Measurements from ENCODE around the gene TERC. TPM values are rescaled to one million over a fixed set of nuclear protein-coding genes. Genes with fewer than 3 reads are reported as not detected.
A peak's percentile ranks its signal among the peaks of the same experiment; 100 is the strongest.

Gene TERC
- polyA plus RNA-seq, 1 donor from 2014 or later: not detected

DNA sequence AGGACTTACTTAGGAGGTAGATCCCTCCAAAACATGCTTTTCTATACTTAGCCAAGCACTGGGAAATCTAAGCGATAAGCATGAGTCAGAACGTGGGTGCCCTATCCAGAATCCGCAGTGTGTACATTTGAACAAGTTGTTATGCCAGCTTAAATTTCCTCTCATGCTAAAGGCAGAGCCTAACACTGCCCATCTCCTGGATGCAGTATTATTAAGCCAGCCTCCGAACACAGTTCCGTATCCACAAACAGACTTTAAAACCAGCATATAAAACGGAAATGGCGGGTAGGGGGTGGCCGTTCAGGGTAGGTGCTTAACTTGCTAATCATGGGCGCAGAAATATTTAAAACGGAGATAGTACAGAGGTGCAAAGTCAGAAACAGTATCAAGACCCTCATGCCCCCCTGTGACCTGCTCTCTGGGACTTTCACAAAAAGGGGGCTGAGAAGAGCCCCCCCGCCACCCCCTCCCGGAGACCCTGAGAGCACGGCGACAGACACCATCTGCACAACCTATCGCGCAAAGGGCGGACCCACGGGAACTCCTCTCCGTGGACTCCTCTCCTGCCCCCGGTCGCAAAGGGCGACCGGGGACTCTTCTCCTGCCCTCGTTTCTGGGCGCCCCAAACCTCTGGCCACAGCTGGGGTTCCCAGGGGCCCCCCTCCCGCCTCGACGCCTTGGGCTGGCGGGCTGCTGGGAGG is 46.9 kb upstream of the TERC start:
- TF ChIP-seq SMC3 (conservative IDR thresholded peaks at IDR 0.05; ENCODE audit: poor library complexity) (no peak), EP300 (conservative IDR thresholded peaks at IDR 0.05; ENCODE audit: poor library complexity, severe bottlenecking) (no peak), MXI1 (conservative IDR thresholded peaks at IDR 0.05; ENCODE audit: poor library complexity, severe bottlenecking) (no peak), TAF1 (IDR thresholded peaks at IDR 0.05; ENCODE audit: low read depth) (no peak), RAD21 (conservative IDR thresholded peaks at IDR 0.05) (no peak), POLR2AphosphoS5 (IDR thresholded peaks at IDR 0.05) (no peak), EZH2 (IDR thresholded peaks at IDR 0.05; ENCODE audit: borderline replicate concordance, insufficient read depth, low read length, poor library complexity, severe bottlenecking) (no peak)
- TF ChIP-seq, protein P1, sequence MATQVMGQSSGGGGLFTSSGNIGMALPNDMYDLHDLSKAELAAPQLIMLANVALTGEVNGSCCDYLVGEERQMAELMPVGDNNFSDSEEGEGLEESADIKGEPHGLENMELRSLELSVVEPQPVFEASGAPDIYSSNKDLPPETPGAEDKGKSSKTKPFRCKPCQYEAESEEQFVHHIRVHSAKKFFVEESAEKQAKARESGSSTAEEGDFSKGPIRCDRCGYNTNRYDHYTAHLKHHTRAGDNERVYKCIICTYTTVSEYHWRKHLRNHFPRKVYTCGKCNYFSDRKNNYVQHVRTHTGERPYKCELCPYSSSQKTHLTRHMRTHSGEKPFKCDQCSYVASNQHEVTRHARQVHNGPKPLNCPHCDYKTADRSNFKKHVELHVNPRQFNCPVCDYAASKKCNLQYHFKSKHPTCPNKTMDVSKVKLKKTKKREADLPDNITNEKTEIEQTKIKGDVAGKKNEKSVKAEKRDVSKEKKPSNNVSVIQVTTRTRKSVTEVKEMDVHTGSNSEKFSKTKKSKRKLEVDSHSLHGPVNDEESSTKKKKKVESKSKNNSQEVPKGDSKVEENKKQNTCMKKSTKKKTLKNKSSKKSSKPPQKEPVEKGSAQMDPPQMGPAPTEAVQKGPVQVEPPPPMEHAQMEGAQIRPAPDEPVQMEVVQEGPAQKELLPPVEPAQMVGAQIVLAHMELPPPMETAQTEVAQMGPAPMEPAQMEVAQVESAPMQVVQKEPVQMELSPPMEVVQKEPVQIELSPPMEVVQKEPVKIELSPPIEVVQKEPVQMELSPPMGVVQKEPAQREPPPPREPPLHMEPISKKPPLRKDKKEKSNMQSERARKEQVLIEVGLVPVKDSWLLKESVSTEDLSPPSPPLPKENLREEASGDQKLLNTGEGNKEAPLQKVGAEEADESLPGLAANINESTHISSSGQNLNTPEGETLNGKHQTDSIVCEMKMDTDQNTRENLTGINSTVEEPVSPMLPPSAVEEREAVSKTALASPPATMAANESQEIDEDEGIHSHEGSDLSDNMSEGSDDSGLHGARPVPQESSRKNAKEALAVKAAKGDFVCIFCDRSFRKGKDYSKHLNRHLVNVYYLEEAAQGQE (IDR thresholded peaks at IDR 0.05; ENCODE audit: borderline replicate concordance): no peak
- TF ChIP-seq, protein P2, sequence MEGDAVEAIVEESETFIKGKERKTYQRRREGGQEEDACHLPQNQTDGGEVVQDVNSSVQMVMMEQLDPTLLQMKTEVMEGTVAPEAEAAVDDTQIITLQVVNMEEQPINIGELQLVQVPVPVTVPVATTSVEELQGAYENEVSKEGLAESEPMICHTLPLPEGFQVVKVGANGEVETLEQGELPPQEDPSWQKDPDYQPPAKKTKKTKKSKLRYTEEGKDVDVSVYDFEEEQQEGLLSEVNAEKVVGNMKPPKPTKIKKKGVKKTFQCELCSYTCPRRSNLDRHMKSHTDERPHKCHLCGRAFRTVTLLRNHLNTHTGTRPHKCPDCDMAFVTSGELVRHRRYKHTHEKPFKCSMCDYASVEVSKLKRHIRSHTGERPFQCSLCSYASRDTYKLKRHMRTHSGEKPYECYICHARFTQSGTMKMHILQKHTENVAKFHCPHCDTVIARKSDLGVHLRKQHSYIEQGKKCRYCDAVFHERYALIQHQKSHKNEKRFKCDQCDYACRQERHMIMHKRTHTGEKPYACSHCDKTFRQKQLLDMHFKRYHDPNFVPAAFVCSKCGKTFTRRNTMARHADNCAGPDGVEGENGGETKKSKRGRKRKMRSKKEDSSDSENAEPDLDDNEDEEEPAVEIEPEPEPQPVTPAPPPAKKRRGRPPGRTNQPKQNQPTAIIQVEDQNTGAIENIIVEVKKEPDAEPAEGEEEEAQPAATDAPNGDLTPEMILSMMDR (IDR thresholded peaks at IDR 0.05; ENCODE audit: poor library complexity, severe bottlenecking): no peak
- Histone ChIP-seq H3K79me2 (replicated peaks; ENCODE audit: insufficient read depth, low read length) (no peaks in the 10 kb centered on the region), H3K9me2 (ENCODE audit: insufficient read depth, low read length) (no peaks in the 10 kb centered on the region), H2AFZ (ENCODE audit: low read depth, low read length) (no peak overlapping the region), H3K4me2 (ENCODE audit: low read length) (no peak overlapping the region), H3K4me3 (ENCODE audit: low read length) (peak overlapping the region; percentile 64), H3K27me3 (ENCODE audit: insufficient read depth, low read depth, low read length) (no peaks in the 10 kb centered on the region), H3K9ac (ENCODE audit: low read length) (peak overlapping the region; percentile 55), H4K20me1 (ENCODE audit: insufficient read depth) (no peaks in the 10 kb centered on the region), H3F3A (ENCODE audit: insufficient read depth, low read length, poor library complexity, severe bottlenecking) (no peaks in the 10 kb centered on the region), H3K27ac (ENCODE audit: low read length) (no peak overlapping the region), H3K36me3 (ENCODE audit: insufficient read depth, low read length) (no peaks in the 10 kb centered on the region), H3K9me3 (ENCODE audit: low read length) (no peaks in the 10 kb centered on the region)

DNA sequence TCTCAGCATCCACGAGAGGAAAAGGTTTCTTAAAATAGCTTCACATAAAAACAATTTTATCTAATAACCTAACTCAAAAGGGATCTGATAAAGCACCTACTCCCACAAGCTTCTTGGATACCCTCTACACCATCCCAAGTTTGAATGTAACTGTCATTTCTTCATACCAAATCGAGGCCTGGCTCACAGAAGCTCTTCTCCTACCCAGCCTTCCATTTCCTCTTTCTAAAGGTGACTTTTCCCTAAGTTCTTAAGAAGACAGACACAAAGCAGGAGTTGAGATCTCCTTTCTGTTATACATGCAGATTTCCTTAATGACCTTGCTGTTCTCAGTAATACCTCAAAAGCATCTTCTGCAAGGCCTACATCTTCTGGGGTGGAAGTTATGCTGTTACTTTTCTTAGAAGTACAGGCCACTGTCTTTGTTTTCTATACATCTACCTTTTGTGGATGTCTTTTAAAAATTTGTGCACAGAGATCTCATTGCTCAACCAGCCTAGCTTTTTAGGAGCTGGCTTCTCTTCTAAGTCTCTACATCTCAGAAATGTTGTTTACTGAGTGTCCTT is 44.5 kb upstream of the TERC start:
- Histone ChIP-seq H3K4me2 (ENCODE audit: low read length) (no peak overlapping the region), H3K9me2 (ENCODE audit: insufficient read depth, low read length) (no peaks in the 10 kb centered on the region), H3K9ac (ENCODE audit: low read length) (no peak overlapping the region), H3K4me3 (ENCODE audit: low read length) (no peak overlapping the region), H3F3A (ENCODE audit: insufficient read depth, low read length, poor library complexity, severe bottlenecking) (no peaks in the 10 kb centered on the region), H3K36me3 (ENCODE audit: insufficient read depth, low read length) (no peaks in the 10 kb centered on the region), H2AFZ (ENCODE audit: low read depth, low read length) (no peak overlapping the region), H3K27ac (ENCODE audit: low read length) (no peak overlapping the region), H4K20me1 (ENCODE audit: insufficient read depth) (no peaks in the 10 kb centered on the region), H3K9me3 (ENCODE audit: low read length) (no peaks in the 10 kb centered on the region), H3K79me2 (replicated peaks; ENCODE audit: insufficient read depth, low read length) (no peaks in the 10 kb centered on the region), H3K27me3 (ENCODE audit: insufficient read depth, low read depth, low read length) (no peaks in the 10 kb centered on the region)
- no peak for TF ChIP-seq POLR2AphosphoS5 (IDR thresholded peaks at IDR 0.05)
- TF ChIP-seq, protein P2 (IDR thresholded peaks at IDR 0.05; ENCODE audit: poor library complexity, severe bottlenecking): no peak
- no peak for TF ChIP-seq MXI1 (conservative IDR thresholded peaks at IDR 0.05; ENCODE audit: poor library complexity, severe bottlenecking)
- no peak for TF ChIP-seq EP300 (conservative IDR thresholded peaks at IDR 0.05; ENCODE audit: poor library complexity, severe bottlenecking)
